ENCODE measurements around the gene TCAF1. TPM values are rescaled to one million over a fixed set of nuclear protein-coding genes. Genes with fewer than 3 reads are reported as not detected.

Gene TCAF1
- total RNA-seq, 2 donors from 2014 or later = 28.4 to 28.6 TPM

- no peak for TF ChIP-seq CTCF (IDR thresholded peaks at IDR 0.05)
- H3K4me3 ChIP-seq = no peak overlapping the region
- H3K9me3 ChIP-seq = no peaks in the 10 kb centered on the region
- H3K27ac ChIP-seq = no peak overlapping the region
- no peak for DNase-seq (ENCODE audit: low spot score)
- H3K36me3 ChIP-seq = no peaks in the 10 kb centered on the region
- H3K4me1 ChIP-seq (ENCODE audit: control insufficient read depth in 1 of 2, low read depth in 2 of 2) = peaks cover 8 to 10% of the 10 kb centered on the region in 2 donors
- H3K27me3 ChIP-seq (replicated peaks; ENCODE audit: insufficient read depth) = no peaks in the 10 kb centered on the region
- no peak for ATAC-seq (ENCODE audit: insufficient number of reproducible peaks, low FRiP score, low read depth)
These were observed 3.5 kb upstream of the TCAF1 start for GRCh38 chr7:143905509-143905908.

GRCh38 chr7:143902332-143902899, 440 bp upstream of the TCAF1 start:
- Histone ChIP-seq H3K4me3 (peak overlapping the region; percentile 79), H3K27ac (peak overlapping the region; percentile 78 to 89), H3K36me3 (no peaks in the 10 kb centered on the region), H3K4me1 (ENCODE audit: control insufficient read depth in 1 of 2, low read depth in 2 of 2) (peaks cover 12 to 24% of the 10 kb centered on the region in 2 donors), H3K9me3 (no peaks in the 10 kb centered on the region), H3K27me3 (replicated peaks; ENCODE audit: insufficient read depth) (no peaks in the 10 kb centered on the region)
- no peak for ATAC-seq (ENCODE audit: insufficient number of reproducible peaks, low FRiP score, low read depth)
- TF ChIP-seq CTCF (IDR thresholded peaks at IDR 0.05) = no peak
- no peak for DNase-seq (ENCODE audit: low spot score)

- ATAC-seq (ENCODE audit: insufficient number of reproducible peaks, low FRiP score, low read depth) = peak; percentile 9
- DNase-seq (ENCODE audit: low spot score) = no peak
These were observed 676 bp downstream of the TCAF1 start for GRCh38 chr7:143901332-143901667.

GRCh38 chr7:143900230-143900766, 1.7 kb downstream of the TCAF1 start:
- ATAC-seq (ENCODE audit: insufficient number of reproducible peaks, low FRiP score, low read depth) = no peak
- H3K27me3 ChIP-seq (replicated peaks; ENCODE audit: insufficient read depth) = no peaks in the 10 kb centered on the region
- peak overlapping the region; percentile 79 for H3K4me3 ChIP-seq
- no peaks in the 10 kb centered on the region for H3K9me3 ChIP-seq
- H3K4me1 ChIP-seq (ENCODE audit: control insufficient read depth in 1 of 2, low read depth in 2 of 2) = peaks cover 12 to 24% of the 10 kb centered on the region in 2 donors
- no peak for DNase-seq (ENCODE audit: low spot score)
- peak overlapping the region; percentile 78 to 89 for H3K27ac ChIP-seq
- H3K36me3 ChIP-seq = no peaks in the 10 kb centered on the region
- TF ChIP-seq CTCF (IDR thresholded peaks at IDR 0.05) = no peak

More at GRCh38 chr7:143901332-143901667, 676 bp downstream of the TCAF1 start:
- H3K27me3 ChIP-seq (replicated peaks; ENCODE audit: insufficient read depth) = no peaks in the 10 kb centered on the region
- H3K9me3 ChIP-seq = no peaks in the 10 kb centered on the region
- H3K4me1 ChIP-seq (ENCODE audit: control insufficient read depth in 1 of 2, low read depth in 2 of 2) = peaks cover 12 to 24% of the 10 kb centered on the region in 2 donors
- H3K27ac ChIP-seq = peak overlapping the region; percentile 78 to 89
- no peak for TF ChIP-seq CTCF (IDR thresholded peaks at IDR 0.05)
- H3K36me3 ChIP-seq = no peaks in the 10 kb centered on the region
- H3K4me3 ChIP-seq = peak overlapping the region; percentile 79

- H3K9me3 ChIP-seq = no peaks in the 10 kb centered on the region
- H3K4me1 ChIP-seq (ENCODE audit: control insufficient read depth in 1 of 2, low read depth in 2 of 2) = peaks cover 12 to 24% of the 10 kb centered on the region in 2 donors
- no peak overlapping the region for H3K4me3 ChIP-seq
- H3K27ac ChIP-seq = no peak overlapping the region
- no peak for DNase-seq (ENCODE audit: low spot score)
- H3K36me3 ChIP-seq = no peaks in the 10 kb centered on the region
- ATAC-seq (ENCODE audit: insufficient number of reproducible peaks, low FRiP score, low read depth) = no peak
- H3K27me3 ChIP-seq (replicated peaks; ENCODE audit: insufficient read depth) = no peaks in the 10 kb centered on the region
- TF ChIP-seq CTCF (IDR thresholded peaks at IDR 0.05) = no peak
These were observed 3.2 kb downstream of the TCAF1 start for GRCh38 chr7:143898810-143899209.

Data from thoracic aorta (tissue), 2 donors.